MM.1S (cell line): ENCODE data around the gene TPRA1.

Experiments
- DNase-seq: peaks from one replicate; pipeline ENCODE4 v3.0.0-alpha.2; 2015
- H2AFZ ChIP-seq: fragments of 300-600 bp; sonication (generic); 2 replicates; pipeline ENCODE4 v1.6.0; 2016; ENCODE audit warnings: antibody characterized with exemption, low read length
- H3F3A ChIP-seq: fragments of 300-600 bp; sonication (generic); 2 replicates; pipeline ENCODE4 v1.6.1; 2016; ENCODE audit warnings: mild to moderate bottlenecking, antibody characterized with exemption, low read length, moderate library complexity, mixed read lengths; ENCODE audit not compliant: insufficient read depth
- H3K27ac ChIP-seq: fragments of 300-600 bp; sonication (generic); 2 replicates; pipeline ENCODE4 v1.5.1; 2016; ENCODE audit warnings: mild to moderate bottlenecking, low read length
- H3K27me3 ChIP-seq: fragments of 300-600 bp; sonication (generic); replicated peaks from 2 replicates; pipeline ENCODE4 v1.6.0; 2016; ENCODE audit warnings: low read length; ENCODE audit not compliant: insufficient read depth
- H3K36me3 ChIP-seq: fragments of 300-600 bp; sonication (generic); replicated peaks from 2 replicates; pipeline ENCODE4 v1.6.1; 2016; ENCODE audit warnings: mild to moderate bottlenecking, low read length, mixed read lengths; ENCODE audit not compliant: insufficient read depth
- H3K4me1 ChIP-seq: fragments of 300-600 bp; sonication (generic); 2 replicates; pipeline ENCODE4 v1.6.1; 2016; ENCODE audit warnings: low read length, mixed read lengths
- H3K4me2 ChIP-seq: fragments of 300-600 bp; sonication (generic); 2 replicates; pipeline ENCODE4 v1.6.0; 2016; ENCODE audit warnings: low read depth, low read length
- H3K4me3 ChIP-seq: fragments of 300-600 bp; sonication (generic); 2 replicates; pipeline ENCODE4 v1.5.1; 2016; ENCODE audit warnings: low read length, mixed read lengths
- H3K79me2 ChIP-seq: fragments of 300-600 bp; sonication (generic); 2 replicates; pipeline ENCODE4 v1.6.1; 2016; ENCODE audit warnings: mixed run types, low read length, mixed read lengths
- H3K9ac ChIP-seq: fragments of 300-600 bp; sonication (generic); 2 replicates; pipeline ENCODE4 v1.6.1; 2016; ENCODE audit warnings: low read length, mixed read lengths
- H3K9me2 ChIP-seq: fragments of 300-600 bp; sonication (generic); replicated peaks from 2 replicates; pipeline ENCODE4 v1.6.1; 2016; ENCODE audit warnings: mild to moderate bottlenecking, low read length, mixed read lengths; ENCODE audit not compliant: insufficient read depth
- H3K9me3 ChIP-seq: fragments of 300-600 bp; sonication (generic); replicated peaks from 2 replicates; pipeline ENCODE4 v1.6.1; 2016; ENCODE audit warnings: mild to moderate bottlenecking, low read length, mixed read lengths; ENCODE audit not compliant: insufficient read depth
- H4K20me1 ChIP-seq: fragments of 300-600 bp; sonication (generic); 2 replicates; pipeline ENCODE4 v1.6.1; 2016; ENCODE audit warnings: mild to moderate bottlenecking, low read length, moderate library complexity, mixed read lengths; ENCODE audit not compliant: insufficient read depth
- CTCF ChIP-seq: fragments of 300-600 bp; sonication (generic); IDR thresholded peaks from 2 replicates; pipeline ENCODE4 v1.5.1; 2016; ENCODE audit warnings: antibody characterized with exemption, low read length, mixed read lengths
- EZH2 ChIP-seq: fragments of 300-600 bp; sonication (generic); optimal IDR thresholded peaks from 2 replicates; pipeline ENCODE3; 2017; ENCODE audit warnings: low read depth, mild to moderate bottlenecking, antibody characterized with exemption, low read length, mixed read lengths
- EZH2phosphoT487 ChIP-seq: fragments of 300-600 bp; sonication (generic); IDR thresholded peaks from 2 replicates; pipeline ENCODE4 v1.6.1; 2018; ENCODE audit warnings: antibody characterized with exemption, low read length

The TPRA1 gene

DNA sequence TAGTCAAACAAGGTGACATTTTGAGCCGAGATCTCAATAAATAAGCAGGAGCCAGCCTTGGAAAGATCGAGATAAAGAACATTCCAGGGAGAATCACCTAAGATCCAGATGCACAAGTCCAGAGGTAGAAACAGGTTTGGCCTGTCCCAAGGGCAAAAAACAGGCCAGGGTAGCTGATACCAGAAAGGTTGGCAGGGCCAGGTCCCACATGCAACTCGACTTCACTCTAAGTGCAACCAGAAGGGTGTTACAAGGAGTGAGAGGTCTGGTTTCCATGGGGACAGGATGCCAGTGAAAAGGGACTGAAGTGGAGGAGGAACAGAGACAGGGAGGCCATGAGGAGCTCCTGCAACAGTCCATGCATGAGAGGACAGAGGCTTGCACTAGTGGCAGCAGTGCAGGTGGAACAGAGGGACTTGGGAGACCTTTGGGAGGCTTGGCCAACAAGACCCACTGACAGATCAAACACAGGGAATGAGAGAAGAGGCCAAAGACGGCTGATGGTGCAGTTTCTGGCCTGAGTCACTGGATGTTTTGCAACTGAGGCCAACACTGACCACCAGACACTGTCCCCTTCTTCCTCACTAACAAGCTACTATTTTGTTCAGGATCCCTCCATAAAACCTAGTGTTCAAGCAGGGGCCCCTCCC, 5.2 kb downstream of the TPRA1 start:
- no peak overlapping the region for H2AFZ ChIP-seq
- H3K4me2 ChIP-seq = no peak overlapping the region
- H3K9ac ChIP-seq = no peak overlapping the region
- no peaks in the 10 kb centered on the region for H3K9me2 ChIP-seq
- H3K27ac ChIP-seq = no peak overlapping the region
- 0 out of 2 replicates have a peak, but pooled peaks cover 5% of the 10 kb centered on the region for H4K20me1 ChIP-seq
- no peak overlapping the region for H3K4me3 ChIP-seq
- H3K36me3 ChIP-seq = no peaks in the 10 kb centered on the region
- no peaks in the 10 kb centered on the region for H3F3A ChIP-seq
- no peaks in the 10 kb centered on the region for H3K27me3 ChIP-seq
- TF ChIP-seq EZH2phosphoT487 (no peak), EZH2 (no peak), CTCF (no peak)
- peaks cover 7% of the 10 kb centered on the region for H3K4me1 ChIP-seq
- peaks cover 80% of the 10 kb centered on the region for H3K79me2 ChIP-seq
- H3K9me3 ChIP-seq = no peaks in the 10 kb centered on the region
- DNase-seq = no peak

- no peak for TF ChIP-seq CTCF
- TF ChIP-seq EZH2 = no peak
- TF ChIP-seq EZH2phosphoT487 = no peak
- H3F3A ChIP-seq = no peaks in the 10 kb centered on the region
- no peak overlapping the region for H2AFZ ChIP-seq
- H3K27ac ChIP-seq = no peak overlapping the region
- H3K36me3 ChIP-seq = no peaks in the 10 kb centered on the region
- 0 out of 2 replicates have a peak, but pooled peaks cover 5% of the 10 kb centered on the region for H4K20me1 ChIP-seq
- peaks cover 7% of the 10 kb centered on the region for H3K4me1 ChIP-seq
- peaks cover 77% of the 10 kb centered on the region for H3K79me2 ChIP-seq
- no peaks in the 10 kb centered on the region for H3K9me2 ChIP-seq
- H3K9ac ChIP-seq = no peak overlapping the region
- H3K27me3 ChIP-seq = no peaks in the 10 kb centered on the region
- no peaks in the 10 kb centered on the region for H3K9me3 ChIP-seq
- H3K4me3 ChIP-seq = no peak overlapping the region
- no peak overlapping the region for H3K4me2 ChIP-seq
- no peak for DNase-seq
Measured at GRCh38 chr3:127584734-127585133, 5.8 kb downstream of the TPRA1 start.

- TF ChIP-seq CTCF = no peak
- no peak for TF ChIP-seq EZH2phosphoT487
- TF ChIP-seq EZH2 = no peak
- H3K27me3 ChIP-seq = no peaks in the 10 kb centered on the region
- H4K20me1 ChIP-seq = 0 out of 2 replicates have a peak, but pooled peaks cover 5% of the 10 kb centered on the region
- H3F3A ChIP-seq = no peaks in the 10 kb centered on the region
- no peak overlapping the region for H3K27ac ChIP-seq
- H3K4me3 ChIP-seq = no peak overlapping the region
- H3K4me2 ChIP-seq = no peak overlapping the region
- no peak for DNase-seq
- H3K9ac ChIP-seq = no peak overlapping the region
- no peaks in the 10 kb centered on the region for H3K4me1 ChIP-seq
- peaks cover 35% of the 10 kb centered on the region for H3K79me2 ChIP-seq
- no peaks in the 10 kb centered on the region for H3K9me2 ChIP-seq
- no peak overlapping the region for H2AFZ ChIP-seq
- no peaks in the 10 kb centered on the region for H3K9me3 ChIP-seq
- no peaks in the 10 kb centered on the region for H3K36me3 ChIP-seq
Measured at GRCh38 chr3:127580327-127581060, 10.0 kb downstream of the TPRA1 start.
